ENCODE measurements around the gene ANKZF1. TPM values are rescaled to one million over a fixed set of nuclear protein-coding genes. Genes with fewer than 3 reads are reported as not detected.

ANKZF1 gene
- total and polyA plus RNA-seq, 2 donors (not counting 1 experiment from before 2014, with no cell fraction given): 152 to 181 TPM

DNA sequence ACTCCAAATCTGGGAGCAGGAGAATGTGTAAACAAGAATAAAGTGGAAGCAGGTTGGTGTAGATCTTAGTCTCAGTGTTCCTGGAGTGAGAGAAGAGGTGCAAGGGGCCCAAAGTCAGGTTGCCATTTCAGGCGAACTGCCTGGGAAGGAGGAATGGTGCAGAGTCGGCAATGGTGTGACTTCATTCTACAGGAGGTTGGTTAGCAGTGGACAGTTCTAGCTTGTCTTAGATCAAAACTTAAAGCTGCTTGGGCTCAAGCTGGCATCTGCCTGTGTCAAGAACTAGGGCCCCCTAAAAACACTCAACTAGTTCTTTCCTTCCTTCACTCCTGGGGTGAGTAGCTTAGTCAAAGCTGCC lies 19.2 kb downstream of the ANKZF1 start:
- Histone ChIP-seq H4K20me1 (ENCODE audit: control insufficient read depth, insufficient read depth, low read length, poor library complexity, severe bottlenecking) (peaks cover 22% of the 10 kb centered on the region), H3K27me3 (replicated peaks in 1 of 4; ENCODE audit: control extremely low read depth in 1 of 4, control insufficient read depth in 3 of 4, insufficient read depth in 4 of 4, low read length in 3 of 4) (no peaks in the 10 kb centered on the region), H3K27ac (ENCODE audit: low read length in 2 of 2) (peak overlapping the region; percentile 75 to 92), H3K4me1 (ENCODE audit: control insufficient read depth in 2 of 2, insufficient read depth in 2 of 2, low read length in 2 of 2) (peaks cover 73 to 80% of the 10 kb centered on the region in 2 donors), H3K79me2 (ENCODE audit: control insufficient read depth, insufficient read depth, low read length) (peaks cover 84% of the 10 kb centered on the region), H2AFZ (ENCODE audit: insufficient read depth, low read depth, low read length, poor library complexity, severe bottlenecking) (no peak overlapping the region), H3K4me3 (ENCODE audit: control extremely low read depth in 1 of 5, extremely low read depth in 1 of 5, insufficient read depth in 1 of 5, low read depth in 2 of 5, low read length in 4 of 5) (peak overlapping the region; percentile 8 to 53 (median 38)), H3K4me2 (replicated peaks; ENCODE audit: low read depth, low read length, poor library complexity, severe bottlenecking) (peak overlapping the region; percentile 93), H3K9ac (ENCODE audit: low read length) (peak overlapping the region; percentile 59), H3K9me3 (ENCODE audit: control extremely low read depth in 1 of 3, control insufficient read depth in 2 of 3, insufficient read depth in 1 of 3, low read length in 2 of 3) (no peaks in the 10 kb centered on the region), H3K36me3 (replicated peaks in 1 of 2; ENCODE audit: control extremely low read depth in 1 of 2, control insufficient read depth in 1 of 2, extremely low read depth in 1 of 2, insufficient read depth in 2 of 2, low read length in 1 of 2) (peaks cover 2 to 35% of the 10 kb centered on the region in 2 experiments)
- Mint-ChIP-seq H3K27ac (peak overlapping the region; percentile 96), H3K27me3 (no peaks in the 10 kb centered on the region), H3K4me1 (peaks cover 82% of the 10 kb centered on the region), H3K9me3 (ENCODE audit: insufficient read depth) (no peaks in the 10 kb centered on the region), H3K4me3 (peak overlapping the region; percentile 87)
- intact Hi-C loops (cut with micrococcal nuclease): loop anchor here (1.0 kb wide), 1 partner anchor 20 kb away; the partner anchor contains the start of genes ANKZF1 and ATG9A
- ChIA-PET POLR2A (interaction anchor here (0.6 to 3.3 kb wide), 8 partner anchors 9 to 356 kb away, joined by 3 to 39 read pairs (median 10); partner anchors contain the start of genes ABCB6, ANKZF1, ATG9A and CNPPD1), CTCF (interaction anchor here (1.0 to 6.8 kb wide), 13 partner anchors 9 to 372 kb away, joined by 3 to 69 read pairs (median 6); partner anchors contain the start of genes ANKZF1, ATG9A and DNAJB2)
- TF ChIP-seq, protein P1, sequence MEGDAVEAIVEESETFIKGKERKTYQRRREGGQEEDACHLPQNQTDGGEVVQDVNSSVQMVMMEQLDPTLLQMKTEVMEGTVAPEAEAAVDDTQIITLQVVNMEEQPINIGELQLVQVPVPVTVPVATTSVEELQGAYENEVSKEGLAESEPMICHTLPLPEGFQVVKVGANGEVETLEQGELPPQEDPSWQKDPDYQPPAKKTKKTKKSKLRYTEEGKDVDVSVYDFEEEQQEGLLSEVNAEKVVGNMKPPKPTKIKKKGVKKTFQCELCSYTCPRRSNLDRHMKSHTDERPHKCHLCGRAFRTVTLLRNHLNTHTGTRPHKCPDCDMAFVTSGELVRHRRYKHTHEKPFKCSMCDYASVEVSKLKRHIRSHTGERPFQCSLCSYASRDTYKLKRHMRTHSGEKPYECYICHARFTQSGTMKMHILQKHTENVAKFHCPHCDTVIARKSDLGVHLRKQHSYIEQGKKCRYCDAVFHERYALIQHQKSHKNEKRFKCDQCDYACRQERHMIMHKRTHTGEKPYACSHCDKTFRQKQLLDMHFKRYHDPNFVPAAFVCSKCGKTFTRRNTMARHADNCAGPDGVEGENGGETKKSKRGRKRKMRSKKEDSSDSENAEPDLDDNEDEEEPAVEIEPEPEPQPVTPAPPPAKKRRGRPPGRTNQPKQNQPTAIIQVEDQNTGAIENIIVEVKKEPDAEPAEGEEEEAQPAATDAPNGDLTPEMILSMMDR (IDR thresholded peaks at IDR 0.05): no peak
- TF ChIP-seq EZH2 (IDR thresholded peaks at IDR 0.05; ENCODE audit: borderline replicate concordance, insufficient read depth, low read depth, low read length, poor library complexity, severe bottlenecking): no peak
- DNase-seq: no peak
- ATAC-seq (ENCODE audit: low read depth): no peak
- 64% methylated on average over 2 of the region's 2 CpGs for WGBS (ENCODE audit: insufficient coverage)

All from B cell (primary cell).